Gastroesophageal sphincter (tissue), 3 donors: ENCODE results near the gene TECPR2.

Experiments used
- POLR2A ChIP-seq, 2 donors: fragments of 450-650 bp; IDR thresholded peaks; one replicate each; pipeline ENCODE4 v1.6.1; 2017; ENCODE audit warnings: antibody characterized with exemption in 2 of 2, mild to moderate bottlenecking in 2 of 2, moderate library complexity in 1 of 2
- TF ChIP-seq, protein P1 (sequence below), 4 experiments: fragments of 200-600 bp in 2 of 4; fragments of 450-650 bp in 2 of 4; sonication (generic) in 1 of 4; IDR thresholded peaks; one replicate each; pipeline ENCODE4 v1.5.1; 2017 to 2019; ENCODE audit warnings: antibody characterized with exemption in 4 of 4, mild to moderate bottlenecking in 2 of 4, moderate library complexity in 2 of 4

DNA sequence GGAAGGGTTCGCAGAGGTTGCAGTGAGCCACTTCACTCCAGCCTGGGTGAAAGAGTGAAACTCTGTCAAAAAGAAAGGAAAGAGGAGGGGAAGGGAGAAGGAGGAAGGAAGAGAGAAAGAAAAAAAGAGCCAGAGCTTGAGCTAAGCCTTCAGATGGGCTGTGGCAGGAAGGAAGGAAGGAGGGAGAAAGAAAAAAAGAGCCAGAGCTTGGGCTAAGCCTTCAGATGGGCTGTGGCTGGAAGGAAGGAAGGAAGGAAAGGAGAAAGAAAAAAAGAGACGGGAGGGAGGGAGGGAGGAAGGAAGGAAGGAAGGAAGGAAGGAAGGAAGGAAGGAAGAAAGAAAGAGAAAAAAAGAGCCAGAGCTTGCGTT lies 160.4 kb downstream of the TECPR2 start:
- TF ChIP-seq, protein P1, sequence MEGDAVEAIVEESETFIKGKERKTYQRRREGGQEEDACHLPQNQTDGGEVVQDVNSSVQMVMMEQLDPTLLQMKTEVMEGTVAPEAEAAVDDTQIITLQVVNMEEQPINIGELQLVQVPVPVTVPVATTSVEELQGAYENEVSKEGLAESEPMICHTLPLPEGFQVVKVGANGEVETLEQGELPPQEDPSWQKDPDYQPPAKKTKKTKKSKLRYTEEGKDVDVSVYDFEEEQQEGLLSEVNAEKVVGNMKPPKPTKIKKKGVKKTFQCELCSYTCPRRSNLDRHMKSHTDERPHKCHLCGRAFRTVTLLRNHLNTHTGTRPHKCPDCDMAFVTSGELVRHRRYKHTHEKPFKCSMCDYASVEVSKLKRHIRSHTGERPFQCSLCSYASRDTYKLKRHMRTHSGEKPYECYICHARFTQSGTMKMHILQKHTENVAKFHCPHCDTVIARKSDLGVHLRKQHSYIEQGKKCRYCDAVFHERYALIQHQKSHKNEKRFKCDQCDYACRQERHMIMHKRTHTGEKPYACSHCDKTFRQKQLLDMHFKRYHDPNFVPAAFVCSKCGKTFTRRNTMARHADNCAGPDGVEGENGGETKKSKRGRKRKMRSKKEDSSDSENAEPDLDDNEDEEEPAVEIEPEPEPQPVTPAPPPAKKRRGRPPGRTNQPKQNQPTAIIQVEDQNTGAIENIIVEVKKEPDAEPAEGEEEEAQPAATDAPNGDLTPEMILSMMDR (IDR thresholded peaks at IDR 0.05) = no peak
- no peak for TF ChIP-seq POLR2A (IDR thresholded peaks at IDR 0.05)
